ENCODE measurements around the gene LRRC38.
"Not testable (repeated sequence)": the region's sequence is repeated elsewhere in the genome, so short reads cannot be mapped to it uniquely, and the experiment has no call there.

LRRC38 gene

GRCh38 chr1:13462682-13463081 is 51.1 kb downstream of the LRRC38 start:
- no peak for DNase-seq (ENCODE audit: low spot score)

- DNase-seq (ENCODE audit: low spot score), result no peak
Measured at GRCh38 chr1:13461977-13462376, 51.8 kb downstream of the LRRC38 start.

GRCh38 chr1:13456904-13457532 is 56.8 kb downstream of the LRRC38 start:
- no peak for DNase-seq (ENCODE audit: low spot score)

GRCh38 chr1:13451399-13451965 is 62.3 kb downstream of the LRRC38 start:
- DNase-seq (ENCODE audit: low spot score), result no peak

- DNase-seq (ENCODE audit: low spot score), result no peak
Measured at GRCh38 chr1:13450204-13450603, 63.6 kb downstream of the LRRC38 start.

GRCh38 chr1:13443335-13443979 is 70.3 kb downstream of the LRRC38 start:
- no peak for DNase-seq (ENCODE audit: low spot score)

GRCh38 chr1:13439104-13439783 is 74.6 kb downstream of the LRRC38 start:
- not testable (repeated sequence) for DNase-seq (ENCODE audit: low spot score)

GRCh38 chr1:13435458-13435857 is 78.3 kb downstream of the LRRC38 start:
- no peak for DNase-seq (ENCODE audit: low spot score)

GRCh38 chr1:13433694-13434358 is 80.0 kb downstream of the LRRC38 start:
- not testable (repeated sequence) for DNase-seq (ENCODE audit: low spot score)

- DNase-seq (ENCODE audit: low spot score), result no peak
Measured at GRCh38 chr1:13432251-13432650, 81.6 kb downstream of the LRRC38 start.

- DNase-seq (ENCODE audit: low spot score), result no peak
Measured at GRCh38 chr1:13430495-13430894, 83.3 kb downstream of the LRRC38 start.

All from CD4-positive, alpha-beta T cell treated with Interleukin-15 for 4 hours (primary cell).